K562 (cell line): ENCODE results near the gene IPO9. TPM values are rescaled to one million over a fixed set of nuclear protein-coding genes. Genes with fewer than 3 reads are reported as not detected.

Experiments
- ASH1L ChIP-seq: fragments of 450-650 bp; IDR thresholded peaks from 2 replicates; pipeline ENCODE4 v1.6.1; 2018; ENCODE audit warnings: borderline replicate concordance, mild to moderate bottlenecking, low read depth; ENCODE audit not compliant: partially characterized antibody
- ATF7 ChIP-seq: fragments of 450-650 bp; IDR thresholded peaks from 2 replicates; pipeline ENCODE4 v1.7.1; 2014; ENCODE audit warnings: mild to moderate bottlenecking, moderate library complexity
- BCOR ChIP-seq: fragments of 450-650 bp; IDR thresholded peaks from 2 replicates; pipeline ENCODE4 v1.6.1; 2016
- CEBPB ChIP-seq: fragments of 450-650 bp; IDR thresholded peaks from 2 replicates; pipeline ENCODE4 v1.6.1; 2016; ENCODE audit warnings: missing genetic modification characterization, missing compliant biosample characterization
- CREM ChIP-seq: IDR thresholded peaks from 2 replicates; pipeline ENCODE4 v1.6.1; 2014; ENCODE audit warnings: antibody characterized with exemption, low read depth
- E2F1 ChIP-seq: sonication (generic); formaldehyde crosslinking; IDR thresholded peaks from 2 replicates; pipeline ENCODE4 v1.8.1; 2023; ENCODE audit warnings: mild to moderate bottlenecking, missing genetic modification reagents, moderate library complexity
- ESRRA ChIP-seq: fragments of 450-650 bp; IDR thresholded peaks from 2 replicates; pipeline ENCODE4 v1.6.1; 2014; ENCODE audit warnings: low read depth, mild to moderate bottlenecking, moderate library complexity, borderline replicate concordance
- ID3 ChIP-seq, 2 experiments: fragments of 250-450 bp in 1 of 2; fragments of 450-650 bp in 1 of 2; sonication (Bioruptor Pico) in 1 of 2; IDR thresholded peaks; 2 replicates each; pipeline versions ENCODE4 v1.6.1 to v1.8.0; 2016 to 2021; ENCODE audit warnings: mild to moderate bottlenecking in 2 of 2, moderate library complexity in 2 of 2, missing compliant biosample characterization in 1 of 2, missing genetic modification characterization in 1 of 2
- JUND ChIP-seq, 2 experiments: IDR thresholded peaks; 2 replicates in 1 of 2; 3 replicates in 1 of 2; pipeline ENCODE4 v1.6.1; 2011; ENCODE audit warnings: borderline replicate concordance in 2 of 2, low read depth in 2 of 2, low read length in 2 of 2, improper control_type of control experiment in 1 of 2, missing biosample characterization in 1 of 2, missing genetic modification characterization in 1 of 2, missing genetic modification reagents in 1 of 2
- MEIS2 ChIP-seq: fragments of 450-650 bp; IDR thresholded peaks from 2 replicates; pipeline ENCODE4 v1.6.1; 2014; ENCODE audit warnings: mild to moderate bottlenecking; ENCODE audit not compliant: partially characterized antibody
- MXD1 ChIP-seq: fragments of 250-450 bp; sonication (Bioruptor Pico); IDR thresholded peaks from 2 replicates; pipeline ENCODE4 v1.8.0; 2021; ENCODE audit warnings: borderline replicate concordance, mild to moderate bottlenecking, moderate library complexity; ENCODE audit not compliant: poor library complexity, severe bottlenecking
- NFIX ChIP-seq: fragments of 250-450 bp; sonication (Bioruptor Pico); IDR thresholded peaks from 2 replicates; pipeline ENCODE4 v1.4.0; 2020; ENCODE audit warnings: low read depth, mild to moderate bottlenecking, moderate library complexity
- SMAD1 ChIP-seq: fragments of 150-350 bp; IDR thresholded peaks from 2 replicates; pipeline ENCODE4 v1.6.1; 2014; ENCODE audit warnings: low read length, low read depth; ENCODE audit not compliant: partially characterized antibody
- SMAD2 ChIP-seq: fragments of 150-350 bp; IDR thresholded peaks from 2 replicates; pipeline ENCODE4 v1.6.1; 2014; ENCODE audit warnings: low read depth, mild to moderate bottlenecking, low read length
- SP1 ChIP-seq: sonication (generic); formaldehyde crosslinking; IDR thresholded peaks from 2 replicates; pipeline ENCODE4 v1.8.1; 2022; ENCODE audit warnings: mild to moderate bottlenecking, missing genetic modification reagents
- TRIM25 ChIP-seq: fragments of 450-650 bp; IDR thresholded peaks from 2 replicates; pipeline ENCODE4 v1.7.0; 2016; ENCODE audit warnings: borderline replicate concordance
- TRIM28 ChIP-seq: fragments of 450-650 bp; IDR thresholded peaks from 2 replicates; pipeline ENCODE4 v1.6.1; 2017
- WHSC1 ChIP-seq: IDR thresholded peaks from one replicate; pipeline ENCODE4 v1.6.1; 2012; ENCODE audit warnings: low read length, control low read depth, inconsistent platforms
- ZBTB7A ChIP-seq: IDR thresholded peaks from 2 replicates; pipeline ENCODE4 v1.6.1; 2011; ENCODE audit warnings: low read depth, mild to moderate bottlenecking, low read length, moderate library complexity, borderline replicate concordance; ENCODE audit not compliant: control insufficient read depth
- ZNF280B ChIP-seq: fragments of 250-450 bp; sonication (Bioruptor Pico); IDR thresholded peaks from 2 replicates; pipeline ENCODE4 v1.5.1; 2021; ENCODE audit warnings: mild to moderate bottlenecking
- ZNF408 ChIP-seq: fragments of 250-450 bp; sonication (Bioruptor Pico); IDR thresholded peaks from 2 replicates; pipeline ENCODE4 v1.4.0; 2020; ENCODE audit warnings: low read depth, mild to moderate bottlenecking, moderate library complexity
- ZNF766 ChIP-seq: fragments of 200-800 bp; sonication (Bioruptor generic); conservative IDR thresholded peaks from 2 replicates; pipeline ENCODE4 v1.6.1; 2016; ENCODE audit warnings: missing genetic modification characterization, missing compliant biosample characterization
- polyA plus RNA-seq, 8 experiments: library from polyadenylated mRNA; depleted of rRNA in 4 of 8; stranded (reverse) in 5 of 8; unstranded in 3 of 8; fragments of >200 nt; fragmentation: Nextera tagmentation in 2 of 8; fragmentation: Illumina TruSeq in 1 of 8; extraction: Ambion mirVana in 2 of 8; extraction: Trizol in 1 of 8; gene quantifications; 2 replicates each; pipeline versions ENCODE4 v1.2.1 to v1.2.3, GENCODE V29; 2011 to 2014; ENCODE audit warnings: inconsistent platforms in 1 of 8, missing spikeins in 1 of 8
- total RNA-seq, 7 experiments: library from RNA; depleted of rRNA in 6 of 7; stranded (reverse); fragments of >200 nt in 6 of 7; fragmentation: Illumina TruSeq in 2 of 7; extraction: Trizol in 2 of 7; gene quantifications; 2 replicates each; pipeline versions ENCODE4 v1.2.1 to v1.2.3, GENCODE V29; 2011 to 2021; ENCODE audit warnings: low replicate concordance in 1 of 7

The IPO9 gene
- total and polyA plus RNA-seq, 9 of the 15 experiments (the other 6 are each of a cell fraction or from before 2014, with no cell fraction given) = 27.9 to 78.6 (median 43.9) TPM

GRCh38 chr1:201916649-201917249, 87.8 kb downstream of the IPO9 start (continued):
- TF ChIP-seq ASH1L (no peak), TRIM28 (no peak), ZBTB7A (peak; percentile 88), ZNF766 (CRISPR knock-in tag) (0 out of 2 replicates have a peak, but pooled peaks have one; percentile 43), SMAD1 (peak; percentile 91), ESRRA (peak; percentile 58; the same call in 1 of the 2 replicates), ATF7 (peak; percentile 84), CREM (peak; percentile 66), ID3 (CRISPR knock-in tag; IDR thresholded peaks at IDR 0.05) (no peak), ID3 (tag; IDR thresholded peaks at IDR 0.05) (no peak), SP1 (CRISPR knock-in tag) (no peak), ZNF280B (CRISPR knock-in tag) (no peak), CEBPB (peak; percentile 90), WHSC1 (no peak), E2F1 (CRISPR knock-in tag) (0 out of 2 replicates have a peak, but pooled peaks have one; percentile 51), JUND (IDR thresholded peaks at IDR 0.05; ENCODE audit: borderline replicate concordance, low read depth, low read length) (peak; percentile 89), JUND (tag; IDR thresholded peaks at IDR 0.05; ENCODE audit: borderline replicate concordance, low read depth, low read length) (peak; percentile 89; the same call in 1 of the 3 replicates), TRIM25 (no peak), MEIS2 (peak; percentile 30), BCOR (peak; percentile 30; the same call in 1 of the 2 replicates), SMAD2 (no peak), NFIX (peak; percentile 48; the same call in 1 of the 2 replicates), ZNF408 (CRISPR knock-in tag) (no peak), MXD1 (CRISPR knock-in tag) (no peak)
